Measurements from ENCODE around the gene PNPLA3.
A peak's percentile ranks its signal among the peaks of the same experiment; 100 is the strongest.

The PNPLA3 gene

GRCh38 chr22:43925433-43926348 is 2.1 kb downstream of the PNPLA3 start:
- DNase-seq (ENCODE audit: low read depth): no peak

- DNase-seq (ENCODE audit: low read depth): no peak
Observed at GRCh38 chr22:43926349-43926710, 2.7 kb downstream of the PNPLA3 start.

- DNase-seq (ENCODE audit: low read depth): no peak
Observed at GRCh38 chr22:43928468-43928867, 4.9 kb downstream of the PNPLA3 start.

GRCh38 chr22:43928908-43929307 is 5.3 kb downstream of the PNPLA3 start:
- DNase-seq (ENCODE audit: low read depth): no peak

- DNase-seq (ENCODE audit: low read depth): no peak
Observed at GRCh38 chr22:43931771-43932170, 8.2 kb downstream of the PNPLA3 start.

- DNase-seq (ENCODE audit: low read depth): no peak
Observed at GRCh38 chr22:43941449-43941848, 17.8 kb downstream of the PNPLA3 start.

GRCh38 chr22:43944670-43945430 is 21.2 kb downstream of the PNPLA3 start:
- no peak for DNase-seq (ENCODE audit: low read depth)

- DNase-seq (ENCODE audit: low read depth): no peak
Observed at GRCh38 chr22:43945632-43946383, 22.2 kb downstream of the PNPLA3 start.

GRCh38 chr22:43946384-43946667 is 22.7 kb downstream of the PNPLA3 start:
- no peak for DNase-seq (ENCODE audit: low read depth)

- no peak for DNase-seq (ENCODE audit: low read depth)
Observed at GRCh38 chr22:43948836-43949406, 25.3 kb downstream of the PNPLA3 start.

- DNase-seq (ENCODE audit: low read depth): no peak
Observed at GRCh38 chr22:43951391-43951790, 27.8 kb downstream of the PNPLA3 start.

GRCh38 chr22:43951966-43952365 is 28.4 kb downstream of the PNPLA3 start:
- DNase-seq (ENCODE audit: low read depth): no peak

GRCh38 chr22:43953988-43954785 is 30.6 kb downstream of the PNPLA3 start:
- no peak for DNase-seq (ENCODE audit: low read depth)

- DNase-seq (ENCODE audit: low read depth): peak; percentile 67
Observed at GRCh38 chr22:43955040-43955882, 31.7 kb downstream of the PNPLA3 start, which contains the start of gene SAMM50. Gene SAMM50, plus strand, starts transcription at chr22:43955442. Its CDS starts 136 bp downstream, at chr22:43955578.

GRCh38 chr22:43955883-43956782 is 32.5 kb downstream of the PNPLA3 start:
- no peak for DNase-seq (ENCODE audit: low read depth)

- no peak for DNase-seq (ENCODE audit: low read depth)
Observed at GRCh38 chr22:43956805-43957463, 33.3 kb downstream of the PNPLA3 start.

GRCh38 chr22:43957871-43958270 is 34.3 kb downstream of the PNPLA3 start:
- no peak for DNase-seq (ENCODE audit: low read depth)

GRCh38 chr22:43964314-43964857 is 40.8 kb downstream of the PNPLA3 start:
- no peak for DNase-seq (ENCODE audit: low read depth)

GRCh38 chr22:43967069-43967468 is 43.5 kb downstream of the PNPLA3 start:
- DNase-seq (ENCODE audit: low read depth): no peak
